ENCODE measurements around the gene IL4. TPM values are rescaled to one million over a fixed set of nuclear protein-coding genes. Genes with fewer than 3 reads are reported as not detected.
A peak's percentile ranks its signal among the peaks of the same experiment; 100 is the strongest.

The IL4 gene
- total and polyA plus RNA-seq, 2 of the 13 experiments (the other 11 are each of a cell fraction or from before 2014, with no cell fraction given) = not detected

- POLR2A ChIA-PET = no interaction called here
- TF ChIP-seq FOXO4 (CRISPR knock-in tag; conservative IDR thresholded peaks at IDR 0.05) = 0 out of 2 replicates have a peak, but pooled peaks have one; percentile 57
- TF ChIP-seq, protein P1, sequence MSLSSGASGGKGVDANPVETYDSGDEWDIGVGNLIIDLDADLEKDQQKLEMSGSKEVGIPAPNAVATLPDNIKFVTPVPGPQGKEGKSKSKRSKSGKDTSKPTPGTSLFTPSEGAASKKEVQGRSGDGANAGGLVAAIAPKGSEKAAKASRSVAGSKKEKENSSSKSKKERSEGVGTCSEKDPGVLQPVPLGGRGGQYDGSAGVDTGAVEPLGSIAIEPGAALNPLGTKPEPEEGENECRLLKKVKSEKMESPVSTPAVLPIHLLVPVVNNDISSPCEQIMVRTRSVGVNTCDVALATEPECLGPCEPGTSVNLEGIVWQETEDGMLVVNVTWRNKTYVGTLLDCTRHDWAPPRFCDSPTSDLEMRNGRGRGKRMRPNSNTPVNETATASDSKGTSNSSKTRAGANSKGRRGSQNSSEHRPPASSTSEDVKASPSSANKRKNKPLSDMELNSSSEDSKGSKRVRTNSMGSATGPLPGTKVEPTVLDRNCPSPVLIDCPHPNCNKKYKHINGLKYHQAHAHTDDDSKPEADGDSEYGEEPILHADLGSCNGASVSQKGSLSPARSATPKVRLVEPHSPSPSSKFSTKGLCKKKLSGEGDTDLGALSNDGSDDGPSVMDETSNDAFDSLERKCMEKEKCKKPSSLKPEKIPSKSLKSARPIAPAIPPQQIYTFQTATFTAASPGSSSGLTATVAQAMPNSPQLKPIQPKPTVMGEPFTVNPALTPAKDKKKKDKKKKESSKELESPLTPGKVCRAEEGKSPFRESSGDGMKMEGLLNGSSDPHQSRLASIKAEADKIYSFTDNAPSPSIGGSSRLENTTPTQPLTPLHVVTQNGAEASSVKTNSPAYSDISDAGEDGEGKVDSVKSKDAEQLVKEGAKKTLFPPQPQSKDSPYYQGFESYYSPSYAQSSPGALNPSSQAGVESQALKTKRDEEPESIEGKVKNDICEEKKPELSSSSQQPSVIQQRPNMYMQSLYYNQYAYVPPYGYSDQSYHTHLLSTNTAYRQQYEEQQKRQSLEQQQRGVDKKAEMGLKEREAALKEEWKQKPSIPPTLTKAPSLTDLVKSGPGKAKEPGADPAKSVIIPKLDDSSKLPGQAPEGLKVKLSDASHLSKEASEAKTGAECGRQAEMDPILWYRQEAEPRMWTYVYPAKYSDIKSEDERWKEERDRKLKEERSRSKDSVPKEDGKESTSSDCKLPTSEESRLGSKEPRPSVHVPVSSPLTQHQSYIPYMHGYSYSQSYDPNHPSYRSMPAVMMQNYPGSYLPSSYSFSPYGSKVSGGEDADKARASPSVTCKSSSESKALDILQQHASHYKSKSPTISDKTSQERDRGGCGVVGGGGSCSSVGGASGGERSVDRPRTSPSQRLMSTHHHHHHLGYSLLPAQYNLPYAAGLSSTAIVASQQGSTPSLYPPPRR (CRISPR knock-in tag; IDR thresholded peaks at IDR 0.05; ENCODE audit: borderline replicate concordance) = no peak
- TF ChIP-seq, protein P2, sequence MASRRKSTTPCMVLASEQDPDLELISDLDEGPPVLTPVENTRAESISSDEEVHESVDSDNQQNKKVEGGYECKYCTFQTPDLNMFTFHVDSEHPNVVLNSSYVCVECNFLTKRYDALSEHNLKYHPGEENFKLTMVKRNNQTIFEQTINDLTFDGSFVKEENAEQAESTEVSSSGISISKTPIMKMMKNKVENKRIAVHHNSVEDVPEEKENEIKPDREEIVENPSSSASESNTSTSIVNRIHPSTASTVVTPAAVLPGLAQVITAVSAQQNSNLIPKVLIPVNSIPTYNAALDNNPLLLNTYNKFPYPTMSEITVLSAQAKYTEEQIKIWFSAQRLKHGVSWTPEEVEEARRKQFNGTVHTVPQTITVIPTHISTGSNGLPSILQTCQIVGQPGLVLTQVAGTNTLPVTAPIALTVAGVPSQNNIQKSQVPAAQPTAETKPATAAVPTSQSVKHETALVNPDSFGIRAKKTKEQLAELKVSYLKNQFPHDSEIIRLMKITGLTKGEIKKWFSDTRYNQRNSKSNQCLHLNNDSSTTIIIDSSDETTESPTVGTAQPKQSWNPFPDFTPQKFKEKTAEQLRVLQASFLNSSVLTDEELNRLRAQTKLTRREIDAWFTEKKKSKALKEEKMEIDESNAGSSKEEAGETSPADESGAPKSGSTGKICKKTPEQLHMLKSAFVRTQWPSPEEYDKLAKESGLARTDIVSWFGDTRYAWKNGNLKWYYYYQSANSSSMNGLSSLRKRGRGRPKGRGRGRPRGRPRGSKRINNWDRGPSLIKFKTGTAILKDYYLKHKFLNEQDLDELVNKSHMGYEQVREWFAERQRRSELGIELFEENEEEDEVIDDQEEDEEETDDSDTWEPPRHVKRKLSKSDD (CRISPR knock-in tag; IDR thresholded peaks at IDR 0.05; ENCODE audit: low read depth) = no peak
- TF ChIP-seq, protein P3, sequence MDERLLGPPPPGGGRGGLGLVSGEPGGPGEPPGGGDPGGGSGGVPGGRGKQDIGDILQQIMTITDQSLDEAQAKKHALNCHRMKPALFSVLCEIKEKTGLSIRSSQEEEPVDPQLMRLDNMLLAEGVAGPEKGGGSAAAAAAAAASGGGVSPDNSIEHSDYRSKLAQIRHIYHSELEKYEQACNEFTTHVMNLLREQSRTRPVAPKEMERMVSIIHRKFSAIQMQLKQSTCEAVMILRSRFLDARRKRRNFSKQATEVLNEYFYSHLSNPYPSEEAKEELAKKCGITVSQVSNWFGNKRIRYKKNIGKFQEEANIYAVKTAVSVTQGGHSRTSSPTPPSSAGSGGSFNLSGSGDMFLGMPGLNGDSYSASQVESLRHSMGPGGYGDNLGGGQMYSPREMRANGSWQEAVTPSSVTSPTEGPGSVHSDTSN (CRISPR knock-in tag; IDR thresholded peaks at IDR 0.05) = no peak
- TF ChIP-seq, protein P4, sequence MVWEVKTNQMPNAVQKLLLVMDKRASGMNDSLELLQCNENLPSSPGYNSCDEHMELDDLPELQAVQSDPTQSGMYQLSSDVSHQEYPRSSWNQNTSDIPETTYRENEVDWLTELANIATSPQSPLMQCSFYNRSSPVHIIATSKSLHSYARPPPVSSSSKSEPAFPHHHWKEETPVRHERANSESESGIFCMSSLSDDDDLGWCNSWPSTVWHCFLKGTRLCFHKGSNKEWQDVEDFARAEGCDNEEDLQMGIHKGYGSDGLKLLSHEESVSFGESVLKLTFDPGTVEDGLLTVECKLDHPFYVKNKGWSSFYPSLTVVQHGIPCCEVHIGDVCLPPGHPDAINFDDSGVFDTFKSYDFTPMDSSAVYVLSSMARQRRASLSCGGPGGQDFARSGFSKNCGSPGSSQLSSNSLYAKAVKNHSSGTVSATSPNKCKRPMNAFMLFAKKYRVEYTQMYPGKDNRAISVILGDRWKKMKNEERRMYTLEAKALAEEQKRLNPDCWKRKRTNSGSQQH (CRISPR knock-in tag; IDR thresholded peaks at IDR 0.05; ENCODE audit: low read depth) = no peak
- no peak for TF ChIP-seq NCOA2 (CRISPR knock-in tag; IDR thresholded peaks at IDR 0.05)
- TF ChIP-seq ZBTB14 (CRISPR knock-in tag; IDR thresholded peaks at IDR 0.05) = no peak
- TF ChIP-seq JDP2 (CRISPR knock-in tag; IDR thresholded peaks at IDR 0.05; ENCODE audit: borderline replicate concordance) = no peak
- no peak for TF ChIP-seq ATM (IDR thresholded peaks at IDR 0.05; ENCODE audit: borderline replicate concordance)
- no peak for TF ChIP-seq ZNF546 (CRISPR knock-in tag; conservative IDR thresholded peaks at IDR 0.05)
- no peak for TF ChIP-seq ZNF530 (CRISPR knock-in tag; IDR thresholded peaks at IDR 0.05; ENCODE audit: low read depth)
Measured at GRCh38 chr5:132669455-132669820, 4.4 kb upstream of the IL4 start.

More at GRCh38 chr5:132669455-132669820, 4.4 kb upstream of the IL4 start:
- H3K27me3 ChIP-seq (ENCODE audit: control insufficient read depth in 1 of 2, insufficient read depth in 2 of 2, low read length in 2 of 2) = peaks cover 3 to 30% of the 10 kb centered on the region in 2 experiments; a peak in 4 of 5 replicates
- no peaks in the 10 kb centered on the region for H3K79me2 ChIP-seq (ENCODE audit: insufficient read depth, low read length)
- peaks cover 64% of the 10 kb centered on the region for H3K4me1 ChIP-seq (ENCODE audit: insufficient read depth, low read length)
- H4K20me1 ChIP-seq (ENCODE audit: insufficient read depth, low read length) = no peaks in the 10 kb centered on the region
- no peaks in the 10 kb centered on the region for H3K36me3 ChIP-seq (replicated peaks in 1 of 2; ENCODE audit: control insufficient read depth in 1 of 2, insufficient read depth in 2 of 2, low read length in 2 of 2)
- H3K9ac ChIP-seq (ENCODE audit: insufficient read depth, low read depth, low read length) = no peak overlapping the region
- intact Hi-C loops (cut with micrococcal nuclease; ENCODE audit: unreplicated experiment) = no loop called here
- no TSS peak for BruUV-seq (replicated peaks)
- no peaks in the 10 kb centered on the region for H3K9me3 ChIP-seq (ENCODE audit: low read length)
- H3K27ac ChIP-seq (ENCODE audit: extremely low read length, insufficient read depth, low read length) = no peak overlapping the region
- H3K4me3 ChIP-seq (replicated peaks in 1 of 3; ENCODE audit: insufficient read depth in 1 of 3, low read depth in 2 of 3, low read length in 3 of 3) = peak overlapping the region in 1 of 3 experiments; percentile 6; a peak in 1 of 6 replicates
- no peak for FAIRE-seq
- no peak for DNase-seq (ENCODE audit: low spot score)
- ATAC-seq = no peak
- 41% methylated on average over 4 of the region's 7 CpGs for WGBS (ENCODE audit: low lambda C conversion rate)
- H3K4me2 ChIP-seq (ENCODE audit: low read depth, low read length) = peak overlapping the region; percentile 53; the same call in 1 of the 2 replicates
- in situ Hi-C loops (cut with HindIII; ENCODE audit: extremely low pct_ligation_motif_present, low pct_unique_long_range_greater_than_20kb) = loop anchor here (25.0 kb wide), 1 partner anchor 282 kb away; no protein-coding TSS in a partner anchor
- no peak overlapping the region for H2AFZ ChIP-seq (ENCODE audit: low read length)
- CTCF ChIA-PET (ENCODE audit: low intra/inter-chr PET ratio, low total read pairs) = no interaction called here

Measured in HepG2 (cell line).